Keratinocyte (primary cell): Measurements from ENCODE around the gene WDFY2. TPM values are rescaled to one million over a fixed set of nuclear protein-coding genes. Genes with fewer than 3 reads are reported as not detected.

Source experiments
- DNase-seq: peaks from one replicate; pipeline ENCODE4 v3.0.0-alpha.2; 2011; ENCODE audit warnings: low read depth, missing footprints, low spot score
- FAIRE-seq: peaks from 2 replicates; lab custom pipeline; 2011; peaks lifted over from hg19 to GRCh38; lab: Jason Lieb, UNC
- H2AFZ ChIP-seq: 2 replicates; pipeline ENCODE4 v1.6.0; 2012; ENCODE audit warnings: low read length, control low read depth, inconsistent platforms; ENCODE audit not compliant: control insufficient read depth
- H3K27ac ChIP-seq: 2 replicates; pipeline ENCODE4 v1.5.1; 2011; ENCODE audit warnings: low read length; ENCODE audit not compliant: control insufficient read depth, insufficient read depth
- H3K27me3 ChIP-seq: 3 replicates; pipeline ENCODE4 v1.6.0; 2011; ENCODE audit warnings: low read length; ENCODE audit not compliant: control insufficient read depth, insufficient read depth; ENCODE audit errors: extremely low read depth
- H3K36me3 ChIP-seq, 2 experiments: 2 replicates in 1 of 2; 3 replicates in 1 of 2; pipeline ENCODE4 v1.5.1; 2011; ENCODE audit warnings: low read length in 2 of 2, mild to moderate bottlenecking in 1 of 2; ENCODE audit not compliant: control insufficient read depth in 2 of 2, insufficient read depth in 2 of 2; ENCODE audit errors: extremely low read depth in 1 of 2
- H3K4me1 ChIP-seq: 3 replicates; pipeline ENCODE4 v1.5.1; 2011; ENCODE audit warnings: low read length; ENCODE audit not compliant: control insufficient read depth, insufficient read depth; ENCODE audit errors: extremely low read depth
- H3K4me2 ChIP-seq: 3 replicates; pipeline ENCODE4 v1.6.0; 2011; ENCODE audit warnings: low read depth, low read length; ENCODE audit not compliant: control insufficient read depth, insufficient read depth; ENCODE audit errors: extremely low read depth
- H3K4me3 ChIP-seq, 3 experiments: fragments of 200-600 bp in 1 of 3; sonication (generic) in 1 of 3; 2 replicates in 2 of 3; 3 replicates in 1 of 3; pipeline ENCODE4 v1.5.1; 2011 to 2016; ENCODE audit warnings: low read length in 3 of 3, mild to moderate bottlenecking in 3 of 3, control low read depth in 2 of 3, inconsistent platforms in 1 of 3, low read depth in 1 of 3, mixed read lengths in 1 of 3, mixed run types in 1 of 3, moderate library complexity in 1 of 3; ENCODE audit not compliant: control insufficient read depth in 2 of 3, insufficient read depth in 2 of 3; ENCODE audit errors: extremely low read depth in 1 of 3
- H3K79me2 ChIP-seq: 2 replicates; pipeline ENCODE4 v1.6.0; 2012; ENCODE audit warnings: low read length; ENCODE audit not compliant: control insufficient read depth, insufficient read depth
- H3K9ac ChIP-seq: 3 replicates; pipeline ENCODE4 v1.6.0; 2011; ENCODE audit warnings: low read length; ENCODE audit not compliant: control insufficient read depth, insufficient read depth; ENCODE audit errors: extremely low read depth
- H3K9me1 ChIP-seq: 3 replicates; pipeline ENCODE4 v1.6.0; 2011; ENCODE audit warnings: low read length; ENCODE audit not compliant: control insufficient read depth, insufficient read depth; ENCODE audit errors: extremely low read depth
- H3K9me3 ChIP-seq: 2 replicates; pipeline ENCODE4 v1.5.1; 2012; ENCODE audit warnings: low read depth, low read length; ENCODE audit not compliant: control insufficient read depth
- H4K20me1 ChIP-seq: 3 replicates; pipeline ENCODE4 v1.6.0; 2011; ENCODE audit warnings: low read length; ENCODE audit not compliant: control insufficient read depth, insufficient read depth; ENCODE audit errors: extremely low read depth
- CTCF ChIP-seq, 3 experiments: IDR thresholded peaks in 1 of 3; conservative IDR thresholded peaks in 1 of 3; optimal IDR thresholded peaks in 1 of 3; 2 replicates in 2 of 3; 3 replicates in 1 of 3; pipeline versions ENCODE3 to v1.5.1; 2011; ENCODE audit warnings: low read length in 3 of 3, mild to moderate bottlenecking in 3 of 3, moderate library complexity in 2 of 3, control low read depth in 1 of 3, inconsistent platforms in 1 of 3; ENCODE audit not compliant: insufficient read depth in 2 of 3; ENCODE audit errors: extremely low read depth in 1 of 3
- EZH2 ChIP-seq: IDR thresholded peaks from one replicate; pipeline ENCODE4 v1.6.1; 2012; ENCODE audit warnings: inconsistent platforms, mild to moderate bottlenecking, low read length, moderate library complexity
- dilution Hi-C: fragments of 300-500 bp; cut with MboI; formaldehyde crosslinking; loops from one replicate; pipeline ENCODE4 v1.7.0; 2020; ENCODE audit warnings: low sequenced_read_pairs; ENCODE audit not compliant: extremely low pct_ligation_motif_present
- polyA plus RNA-seq, 5 experiments: library from polyadenylated mRNA; depleted of rRNA in 3 of 5; stranded (reverse) in 3 of 5; stranded (forward) in 1 of 5; unstranded in 1 of 5; fragments of >200 nt; gene quantifications; 1 replicate in 1 of 5; 2 replicates in 3 of 5; 3 replicates in 1 of 5; pipeline versions ENCODE4 v1.2.1 to v1.2.3, GENCODE V29; 2011 to 2012; ENCODE audit warnings: missing spikeins in 2 of 5, low read depth in 1 of 5, low replicate concordance in 1 of 5

WDFY2 gene
- polyA plus RNA-seq, 1 donor (not counting 4 experiments of a cell fraction or from before 2014, with no cell fraction given) = 18.6 TPM

GRCh38 chr13:51726446-51727193, 142.4 kb downstream of the WDFY2 start:
- H3K9me3 ChIP-seq = no peaks in the 10 kb centered on the region
- dilution Hi-C loops = no loop called here
- no peak overlapping the region for H3K4me2 ChIP-seq
- H3K36me3 ChIP-seq = peaks cover 6 to 41% of the 10 kb centered on the region in 2 experiments
- no peak for DNase-seq
- no peak for TF ChIP-seq CTCF (optimal IDR thresholded peaks at IDR 0.05 in 1 of 3, IDR thresholded peaks at IDR 0.05 in 1 of 3, conservative IDR thresholded peaks at IDR 0.05 in 1 of 3; ENCODE audit: extremely low read depth in 1 of 3, insufficient read depth in 2 of 3, low read length in 3 of 3)
- no peak for TF ChIP-seq EZH2
- H3K4me3 ChIP-seq = no peak overlapping the region
- no peak overlapping the region for H3K27ac ChIP-seq
- no peak for FAIRE-seq
- H3K9ac ChIP-seq = no peak overlapping the region
- no peaks in the 10 kb centered on the region for H4K20me1 ChIP-seq
- peaks cover 6% of the 10 kb centered on the region for H3K79me2 ChIP-seq
- H3K9me1 ChIP-seq = peaks cover 5% of the 10 kb centered on the region
- H3K27me3 ChIP-seq = no peaks in the 10 kb centered on the region
- peaks cover 22% of the 10 kb centered on the region for H3K4me1 ChIP-seq
- no peak overlapping the region for H2AFZ ChIP-seq

- Histone ChIP-seq H3K9me3 (no peaks in the 10 kb centered on the region), H3K4me1 (peaks cover 22% of the 10 kb centered on the region)
Observed at GRCh38 chr13:51727634-51728274, 143.5 kb downstream of the WDFY2 start.

More at GRCh38 chr13:51727634-51728274, 143.5 kb downstream of the WDFY2 start:
- no peak for TF ChIP-seq CTCF (optimal IDR thresholded peaks at IDR 0.05 in 1 of 3, IDR thresholded peaks at IDR 0.05 in 1 of 3, conservative IDR thresholded peaks at IDR 0.05 in 1 of 3; ENCODE audit: extremely low read depth in 1 of 3, insufficient read depth in 2 of 3, low read length in 3 of 3)
- Histone ChIP-seq H3K27ac (no peak overlapping the region), H3K4me2 (no peak overlapping the region), H3K9ac (no peak overlapping the region), H3K36me3 (peaks cover 6 to 40% of the 10 kb centered on the region in 2 experiments), H3K79me2 (peaks cover 8% of the 10 kb centered on the region), H3K9me1 (peaks cover 5% of the 10 kb centered on the region), H3K27me3 (no peaks in the 10 kb centered on the region), H4K20me1 (no peaks in the 10 kb centered on the region), H3K4me3 (no peak overlapping the region), H2AFZ (no peak overlapping the region)
- FAIRE-seq (peak; percentile 36), DNase-seq (no peak)
- dilution Hi-C loops = no loop called here
